NB4 (cell line): ENCODE results near the gene HSPBP1.

Source experiments
- DNase-seq: peaks from one replicate; pipeline ENCODE4 v3.0.0; 2010; ENCODE audit warnings: low read depth
- H3K4me3 ChIP-seq: one replicate; pipeline ENCODE4 v1.5.1; 2011; ENCODE audit warnings: mild to moderate bottlenecking, low read depth, low read length, moderate library complexity
- MYC ChIP-seq: IDR thresholded peaks from 2 replicates; pipeline ENCODE4 v1.6.1; 2011; ENCODE audit warnings: low read depth, low read length
- POLR2A ChIP-seq: IDR thresholded peaks from 2 replicates; pipeline ENCODE4 v1.6.1; 2011; ENCODE audit warnings: mild to moderate bottlenecking; ENCODE audit not compliant: insufficient read length; ENCODE audit errors: extremely low read depth
- TF ChIP-seq, protein P1 (sequence below): IDR thresholded peaks from 2 replicates; pipeline ENCODE4 v1.6.1; 2011; ENCODE audit warnings: low read depth, low read length
- TF ChIP-seq, protein P2 (sequence below): IDR thresholded peaks from one replicate; pipeline ENCODE4 v1.5.1; 2012; ENCODE audit warnings: low read depth, low read length

Gene HSPBP1

DNA sequence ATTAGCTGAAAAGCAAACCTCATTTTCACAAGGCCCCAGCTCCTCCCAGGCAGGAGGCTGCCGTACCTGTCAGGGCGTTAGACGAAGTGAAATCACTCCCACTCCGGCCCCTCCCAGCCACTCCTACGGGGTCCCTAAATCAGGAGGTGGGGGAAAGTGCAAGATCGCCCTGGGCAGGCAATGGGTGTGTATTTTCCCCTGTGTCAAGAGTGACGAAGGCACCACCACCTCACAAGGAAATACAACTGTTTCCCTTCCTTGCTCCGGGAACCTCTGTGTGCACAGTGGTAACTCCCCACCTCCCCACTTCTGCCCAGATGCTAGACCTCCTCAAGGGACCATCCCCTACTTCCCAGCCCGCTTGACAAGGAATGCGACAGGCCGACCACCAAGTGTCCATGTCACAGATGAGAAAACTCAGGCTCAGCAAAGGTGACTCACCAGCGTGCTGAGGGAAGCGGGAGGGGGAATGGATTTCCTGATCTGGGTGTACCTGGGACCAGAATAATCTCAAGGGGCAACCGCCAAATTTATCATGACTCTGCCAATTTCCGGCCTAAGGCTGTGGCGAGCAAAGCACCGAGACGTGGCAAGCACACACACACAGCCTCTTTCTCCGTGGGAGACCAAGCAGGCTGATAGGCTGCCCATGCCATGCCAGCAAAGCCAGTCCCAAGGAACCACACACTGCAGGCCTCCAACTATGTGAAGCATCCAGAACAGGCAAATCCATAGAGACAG lies 28.4 kb downstream of the HSPBP1 start:
- TF ChIP-seq, protein P1, sequence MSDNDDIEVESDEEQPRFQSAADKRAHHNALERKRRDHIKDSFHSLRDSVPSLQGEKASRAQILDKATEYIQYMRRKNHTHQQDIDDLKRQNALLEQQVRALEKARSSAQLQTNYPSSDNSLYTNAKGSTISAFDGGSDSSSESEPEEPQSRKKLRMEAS: no peak
- TF ChIP-seq POLR2A: no peak
- H3K4me3 ChIP-seq: no peak overlapping the region
- DNase-seq: peak; percentile 29

DNA sequence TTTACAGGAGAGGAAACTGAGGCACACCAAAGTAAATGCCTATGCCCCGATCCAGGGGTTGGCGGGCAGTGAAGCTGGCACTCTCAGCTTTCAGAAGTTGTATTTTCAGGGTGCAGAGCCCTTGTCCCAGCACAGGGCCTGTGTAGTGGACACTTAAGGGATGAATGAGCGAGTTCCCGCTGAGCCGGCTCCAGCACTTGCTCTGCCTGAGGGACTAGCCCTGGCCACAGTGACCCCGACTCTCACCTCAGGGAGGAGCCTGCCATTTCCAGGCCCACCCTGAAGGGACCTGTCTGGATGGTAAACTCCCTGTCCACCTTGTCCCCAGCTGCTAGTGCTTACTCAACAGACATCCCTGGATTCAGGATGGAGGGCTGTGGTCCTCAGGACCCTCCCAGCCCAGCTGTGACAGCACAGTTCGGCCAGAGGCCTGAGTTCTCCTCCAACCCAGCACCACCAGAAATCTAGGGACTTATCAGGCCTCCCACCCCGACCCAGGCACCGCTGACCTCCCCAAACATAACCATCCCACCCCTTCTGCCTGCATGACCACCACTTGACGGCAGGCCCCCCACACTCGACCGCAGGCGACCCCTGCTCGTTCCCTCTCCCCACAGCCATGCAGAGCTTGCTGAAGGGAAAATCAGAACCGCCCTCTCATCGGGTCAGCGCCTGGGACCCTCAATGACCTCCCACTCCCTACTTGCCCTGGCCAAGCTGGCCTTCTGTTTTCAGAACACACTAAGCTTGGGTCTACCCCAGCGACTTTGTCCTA lies 29.5 kb downstream of the HSPBP1 start:
- no peak overlapping the region for H3K4me3 ChIP-seq
- DNase-seq: no peak
- TF ChIP-seq, protein P1: no peak
- no peak for TF ChIP-seq POLR2A
- no peak for TF ChIP-seq MYC
- TF ChIP-seq, protein P2, sequence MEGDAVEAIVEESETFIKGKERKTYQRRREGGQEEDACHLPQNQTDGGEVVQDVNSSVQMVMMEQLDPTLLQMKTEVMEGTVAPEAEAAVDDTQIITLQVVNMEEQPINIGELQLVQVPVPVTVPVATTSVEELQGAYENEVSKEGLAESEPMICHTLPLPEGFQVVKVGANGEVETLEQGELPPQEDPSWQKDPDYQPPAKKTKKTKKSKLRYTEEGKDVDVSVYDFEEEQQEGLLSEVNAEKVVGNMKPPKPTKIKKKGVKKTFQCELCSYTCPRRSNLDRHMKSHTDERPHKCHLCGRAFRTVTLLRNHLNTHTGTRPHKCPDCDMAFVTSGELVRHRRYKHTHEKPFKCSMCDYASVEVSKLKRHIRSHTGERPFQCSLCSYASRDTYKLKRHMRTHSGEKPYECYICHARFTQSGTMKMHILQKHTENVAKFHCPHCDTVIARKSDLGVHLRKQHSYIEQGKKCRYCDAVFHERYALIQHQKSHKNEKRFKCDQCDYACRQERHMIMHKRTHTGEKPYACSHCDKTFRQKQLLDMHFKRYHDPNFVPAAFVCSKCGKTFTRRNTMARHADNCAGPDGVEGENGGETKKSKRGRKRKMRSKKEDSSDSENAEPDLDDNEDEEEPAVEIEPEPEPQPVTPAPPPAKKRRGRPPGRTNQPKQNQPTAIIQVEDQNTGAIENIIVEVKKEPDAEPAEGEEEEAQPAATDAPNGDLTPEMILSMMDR: no peak

DNA sequence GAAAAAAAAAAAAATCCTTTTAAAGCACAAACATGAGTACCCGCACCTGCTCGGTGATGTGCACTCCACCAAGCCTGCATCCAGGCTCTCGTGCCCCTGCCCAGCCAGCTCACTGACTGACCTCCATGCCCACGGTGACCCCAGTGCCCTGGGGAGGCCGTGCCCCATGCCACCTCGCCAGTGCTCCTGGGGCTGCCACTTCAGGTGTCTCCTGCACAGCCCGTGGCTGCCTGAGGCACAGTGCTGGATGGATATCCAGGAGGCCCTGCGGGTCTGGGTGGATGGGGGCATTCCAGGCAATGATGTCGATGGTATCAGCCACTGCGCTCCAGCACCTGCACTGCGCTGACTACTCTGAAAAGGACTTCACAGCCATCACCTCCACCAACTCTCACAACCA lies 30.1 kb downstream of the HSPBP1 start:
- DNase-seq: no peak
- no peak for TF ChIP-seq MYC
- TF ChIP-seq, protein P1: no peak
- TF ChIP-seq, protein P2: no peak
- no peak for TF ChIP-seq POLR2A
- H3K4me3 ChIP-seq: no peak overlapping the region

DNA sequence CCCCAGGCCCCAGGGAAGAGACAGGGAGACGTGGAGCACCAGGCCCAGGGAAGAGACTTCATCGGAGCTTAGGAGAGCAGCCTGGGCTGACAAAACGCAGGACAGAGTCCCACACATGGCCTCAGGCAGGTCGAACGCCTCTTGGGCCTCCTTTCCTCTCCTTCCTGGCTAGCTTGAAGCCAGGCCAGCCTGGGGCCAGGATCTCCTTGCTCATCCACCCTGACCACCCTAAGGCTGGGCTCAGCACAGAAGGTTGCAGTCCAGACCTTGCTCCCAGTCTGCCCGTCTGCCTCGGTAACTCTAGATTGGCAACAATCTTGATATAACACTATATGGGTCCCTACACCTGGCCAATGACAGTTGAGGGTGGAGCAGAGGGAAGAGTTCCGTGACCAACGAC lies 31.2 kb downstream of the HSPBP1 start:
- H3K4me3 ChIP-seq: no peak overlapping the region
- TF ChIP-seq, protein P1: no peak
- TF ChIP-seq, protein P2: no peak
- no peak for TF ChIP-seq MYC
- TF ChIP-seq POLR2A: no peak
- no peak for DNase-seq

DNA sequence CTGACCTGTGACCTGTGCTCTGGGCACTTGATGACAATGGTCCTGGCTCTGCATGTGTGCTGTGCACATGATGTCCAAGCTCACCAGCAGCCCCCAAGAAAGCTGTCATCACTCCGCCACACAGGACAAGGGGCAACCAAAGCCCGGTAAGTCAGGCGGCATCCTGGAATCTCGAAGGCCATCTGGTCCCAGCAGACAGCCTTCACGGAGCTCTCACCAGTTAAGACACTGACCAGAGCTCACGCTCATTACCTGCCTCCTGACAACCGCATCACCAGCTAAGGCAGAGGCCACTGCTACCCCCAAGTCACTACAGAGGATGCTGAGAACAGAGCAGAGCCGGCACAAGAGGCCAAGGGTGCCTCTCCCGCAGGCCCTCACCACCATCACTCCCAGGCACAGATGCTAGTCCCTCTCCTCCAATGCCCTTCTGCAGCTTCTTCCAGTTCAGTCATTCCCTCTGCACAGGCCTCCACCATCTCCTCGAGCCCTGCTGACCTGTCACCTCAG lies 31.7 kb downstream of the HSPBP1 start:
- TF ChIP-seq, protein P2: no peak
- TF ChIP-seq, protein P1: no peak
- no peak for TF ChIP-seq POLR2A
- no peak for TF ChIP-seq MYC
- no peak for DNase-seq

DNA sequence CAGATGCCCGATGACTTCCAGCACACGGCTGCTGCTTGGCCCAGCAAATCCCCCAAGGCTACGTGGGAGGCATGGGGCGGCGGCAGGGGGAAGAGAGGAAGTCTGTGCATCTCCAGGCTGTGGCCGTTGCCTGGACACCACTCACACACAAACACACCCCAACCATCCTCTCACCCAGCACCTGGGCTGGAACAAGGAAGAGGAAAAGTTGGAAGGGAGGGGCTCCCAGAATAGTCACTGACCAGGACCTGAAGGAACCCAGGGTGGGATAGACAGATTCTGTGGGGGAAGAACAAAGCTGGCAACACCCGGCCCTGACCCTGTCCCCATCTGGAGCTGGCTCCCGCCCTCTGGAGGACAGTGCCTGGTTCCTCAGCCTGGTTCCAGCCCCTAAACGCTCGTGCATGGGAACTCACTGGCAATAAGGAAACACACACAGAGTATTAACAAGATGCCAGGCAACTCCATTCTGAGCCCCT lies 32.2 kb downstream of the HSPBP1 start:
- H3K4me3 ChIP-seq: no peak overlapping the region
- peak; percentile 58 for DNase-seq
- TF ChIP-seq MYC: no peak
- TF ChIP-seq, protein P2: no peak

More for the DNA sequence above, 31.7 kb downstream of the HSPBP1 start:
- H3K4me3 ChIP-seq: no peak overlapping the region
